Islet precursor cell (in vitro differentiated cells): ENCODE results near the gene NUDT8.
"Not testable (repeated sequence)": the region's sequence is repeated elsewhere in the genome, so short reads cannot be mapped to it uniquely, and the experiment has no call there.

ENCODE experiments used
- DNase-seq: peaks from one replicate; pipeline ENCODE4 v3.0.0-alpha.2; 2018

NUDT8 gene

DNA sequence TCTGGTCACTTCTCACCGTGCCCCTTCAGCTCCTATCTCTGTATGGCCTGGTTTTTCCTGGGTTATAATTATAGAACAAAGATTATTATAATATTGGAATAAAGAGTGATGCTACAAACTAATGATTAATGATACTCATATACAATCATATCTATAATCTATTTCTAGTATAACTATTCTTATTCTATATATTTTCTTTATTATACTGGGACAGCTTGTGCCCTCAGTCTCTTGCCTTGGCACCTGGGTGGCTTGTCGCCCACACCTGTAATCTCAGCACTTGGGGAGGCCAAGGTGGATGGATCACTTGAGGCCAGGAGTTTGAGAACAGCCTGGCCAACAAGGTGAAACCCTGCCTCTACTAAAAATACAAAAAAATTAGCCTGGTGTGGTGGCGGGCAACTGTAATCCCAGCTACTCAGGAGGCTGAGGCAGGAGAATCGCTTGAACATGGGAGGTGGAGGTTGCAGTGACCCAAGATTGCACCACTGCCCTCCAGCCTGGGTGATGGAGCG lies 30.0 kb upstream of the NUDT8 start:
- not testable (repeated sequence) for DNase-seq

DNA sequence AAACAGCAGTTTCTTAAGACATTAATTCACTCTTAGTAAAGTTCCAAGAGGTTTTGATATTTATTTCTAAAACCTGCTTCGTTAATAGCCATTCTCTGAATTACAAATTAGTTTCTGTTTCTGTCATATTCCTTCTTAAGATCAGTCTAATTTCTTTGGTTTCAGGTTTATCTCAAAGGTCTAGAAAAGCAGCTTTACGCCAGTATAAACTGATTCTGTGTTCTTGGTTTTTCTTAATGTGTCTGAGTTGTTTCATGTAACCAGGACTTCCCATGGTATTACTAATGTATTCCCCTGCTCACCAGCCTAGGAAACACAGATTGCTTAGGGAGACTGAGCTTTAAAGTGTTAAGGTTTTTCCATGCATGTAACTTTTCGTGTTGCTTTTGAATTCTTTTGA lies 27.6 kb upstream of the NUDT8 start:
- no peak for DNase-seq

DNA sequence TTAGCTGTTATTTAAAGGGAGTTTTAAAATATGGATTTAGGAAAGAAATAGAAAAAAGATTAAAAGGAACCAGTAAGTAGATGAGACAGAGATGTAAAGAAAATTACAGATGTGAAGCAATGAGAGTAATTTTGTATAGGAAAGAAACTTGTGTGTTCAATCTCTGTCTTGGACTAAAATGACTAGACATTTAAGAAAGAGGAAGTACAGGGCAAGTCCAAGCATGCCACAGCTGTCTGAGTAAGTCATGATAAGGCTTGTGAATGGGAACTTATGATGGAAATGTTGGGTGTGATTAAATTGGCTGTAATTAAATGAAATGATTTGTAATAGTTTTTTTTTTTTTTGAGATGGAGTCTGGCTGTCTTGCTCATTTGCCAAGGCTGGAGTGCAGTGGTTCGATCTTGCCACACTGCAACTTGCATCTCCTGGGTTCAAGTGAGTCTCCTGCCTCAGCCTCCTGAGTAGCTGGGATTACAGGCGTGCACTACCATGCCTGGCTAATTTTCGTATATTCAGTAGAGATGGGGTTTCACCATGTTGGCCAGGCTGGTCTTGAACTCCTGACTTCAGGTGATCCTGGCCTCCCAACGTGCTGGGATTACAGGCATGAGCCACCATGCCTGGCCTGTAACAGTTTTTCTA lies 26.7 kb upstream of the NUDT8 start:
- no peak for DNase-seq

DNA sequence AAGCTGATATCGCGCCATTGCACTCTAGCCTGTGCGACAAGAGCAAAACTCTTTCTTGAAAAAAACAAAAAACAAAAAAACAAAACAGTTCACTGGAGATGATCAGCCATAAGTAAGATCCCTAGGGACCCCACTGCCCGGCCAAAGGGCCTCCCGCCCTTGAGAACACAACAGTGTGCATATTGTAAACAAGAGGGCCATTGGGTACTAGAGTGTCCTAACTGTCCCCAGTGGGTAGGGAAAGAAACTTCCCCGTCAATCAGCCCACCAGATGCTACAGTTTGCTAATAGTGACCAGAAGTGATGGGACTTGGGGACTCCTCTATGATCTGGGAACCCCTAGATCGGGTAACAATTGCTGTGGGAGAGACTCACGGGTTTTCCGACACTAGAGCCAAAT lies 24.5 kb upstream of the NUDT8 start:
- peak; percentile 29 for DNase-seq

DNA sequence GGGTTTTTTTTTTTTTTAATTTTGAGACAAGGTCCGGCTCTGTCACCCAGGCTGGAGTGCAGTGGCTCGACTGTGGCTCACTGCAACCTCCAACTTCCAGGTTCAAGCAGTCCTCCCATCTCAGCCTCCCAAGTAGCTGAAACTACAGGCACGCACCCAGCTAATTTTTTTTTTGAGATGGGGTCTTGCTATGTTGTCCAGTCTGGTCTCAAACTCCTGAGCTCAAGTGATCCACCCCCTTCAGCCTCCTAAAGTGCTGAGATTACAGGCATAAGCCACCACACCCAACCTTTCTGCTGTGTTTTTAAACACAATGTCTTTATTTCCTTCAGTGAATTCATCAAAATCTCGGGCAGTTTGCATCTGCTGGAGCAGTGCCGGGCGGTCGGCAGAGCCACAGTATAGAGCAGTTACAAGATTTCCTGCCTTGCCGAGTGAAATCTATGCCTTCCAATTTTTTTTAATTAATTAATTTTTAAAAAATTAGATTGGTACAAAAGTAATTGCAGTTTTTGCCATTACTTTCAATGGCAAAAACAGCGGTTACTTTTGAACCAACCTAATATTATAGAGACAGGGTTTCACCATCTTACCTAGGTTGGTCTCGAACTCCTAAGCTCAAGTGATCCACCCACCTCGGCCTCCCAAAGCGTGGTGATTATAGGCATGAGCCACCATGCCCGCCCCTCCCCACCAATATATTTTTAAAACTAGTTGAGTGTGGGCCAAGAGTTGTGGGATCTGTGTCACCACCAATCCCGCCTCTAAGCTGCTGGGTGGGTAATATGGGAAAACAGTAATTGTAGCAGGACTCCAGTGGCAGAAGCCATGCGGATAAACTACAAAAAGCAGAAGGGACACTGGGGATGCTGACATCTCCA lies 23.5 kb upstream of the NUDT8 start:
- peak; percentile 28 for DNase-seq

DNA sequence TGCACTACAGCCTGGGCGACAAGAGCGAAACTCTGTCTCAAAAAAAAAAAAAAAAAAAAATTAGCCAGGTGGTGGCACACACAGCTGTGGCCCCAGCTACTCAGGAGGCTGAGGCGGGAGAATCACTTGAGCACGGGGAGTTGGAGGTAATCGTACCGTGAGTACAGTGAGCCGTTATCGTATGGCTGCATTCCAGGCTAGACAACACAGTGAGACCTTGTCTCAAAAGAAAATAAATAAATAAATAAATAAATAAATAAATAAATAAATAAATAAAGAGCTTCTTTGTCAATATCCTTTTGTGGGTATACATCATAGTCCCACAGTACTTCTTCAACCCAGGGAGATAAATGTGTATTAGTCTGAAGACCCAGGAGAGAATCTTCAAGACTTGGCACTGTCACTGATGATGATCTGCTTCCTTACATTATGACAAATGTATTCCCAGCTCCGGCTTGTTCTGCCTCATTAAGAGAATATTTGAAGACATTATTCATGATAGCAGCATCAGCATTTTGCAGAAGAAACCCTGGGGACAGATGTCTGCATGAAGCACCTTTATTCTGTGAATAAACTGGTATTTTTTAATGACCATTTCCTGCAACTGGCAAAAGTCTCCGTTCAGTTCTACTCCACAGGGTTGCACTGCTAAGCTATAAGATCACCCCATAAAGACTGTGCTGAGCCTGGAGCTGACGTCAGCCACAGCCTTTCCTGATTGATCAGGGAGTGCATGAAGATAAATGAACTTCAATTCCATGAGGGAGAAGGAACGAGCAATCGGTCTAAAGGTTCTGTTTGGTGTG lies 22.4 kb upstream of the NUDT8 start:
- peak; percentile 51 for DNase-seq

DNA sequence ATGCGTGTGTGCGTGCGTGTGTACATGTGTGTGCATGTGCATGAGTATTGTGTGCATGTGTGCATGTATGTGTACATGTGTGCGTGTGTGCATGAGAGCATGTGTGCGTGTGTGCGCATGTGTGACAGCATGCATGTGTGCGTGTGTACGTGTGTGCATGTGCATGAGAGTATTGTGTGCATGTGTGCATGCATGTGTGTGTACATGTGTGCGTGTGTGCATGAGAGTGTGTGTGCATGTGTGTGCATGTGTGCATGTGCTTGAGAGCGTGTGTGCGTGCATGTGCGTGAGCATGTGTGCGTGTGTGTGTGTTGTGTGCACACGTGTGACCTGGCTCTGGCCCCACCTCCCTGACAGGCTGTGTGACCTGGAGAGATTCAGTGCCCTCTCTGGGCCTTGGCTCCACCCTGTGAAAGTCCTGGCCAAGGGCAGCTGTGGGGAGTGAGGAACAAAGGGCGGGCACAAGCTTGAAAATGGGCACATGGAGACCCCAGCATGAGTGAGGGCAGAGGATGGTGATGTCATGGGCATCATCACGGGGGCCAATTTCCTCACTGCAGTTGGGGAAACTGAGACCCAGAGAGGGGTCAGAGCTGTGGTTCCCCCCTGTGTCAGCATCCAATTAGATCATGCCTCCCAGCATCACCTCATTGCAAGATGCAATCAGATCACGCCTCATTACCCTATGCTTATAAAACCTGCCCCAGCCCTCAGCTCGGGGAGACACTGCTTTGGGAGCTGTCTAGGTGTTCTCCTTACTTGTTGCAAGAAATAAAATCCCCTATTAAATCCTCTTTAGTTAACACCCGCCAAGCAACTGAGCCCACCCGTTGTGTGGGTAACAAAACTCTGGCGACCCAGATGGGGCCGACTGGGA lies 20.1 kb upstream of the NUDT8 start:
- DNase-seq, result peak; percentile 35

DNA sequence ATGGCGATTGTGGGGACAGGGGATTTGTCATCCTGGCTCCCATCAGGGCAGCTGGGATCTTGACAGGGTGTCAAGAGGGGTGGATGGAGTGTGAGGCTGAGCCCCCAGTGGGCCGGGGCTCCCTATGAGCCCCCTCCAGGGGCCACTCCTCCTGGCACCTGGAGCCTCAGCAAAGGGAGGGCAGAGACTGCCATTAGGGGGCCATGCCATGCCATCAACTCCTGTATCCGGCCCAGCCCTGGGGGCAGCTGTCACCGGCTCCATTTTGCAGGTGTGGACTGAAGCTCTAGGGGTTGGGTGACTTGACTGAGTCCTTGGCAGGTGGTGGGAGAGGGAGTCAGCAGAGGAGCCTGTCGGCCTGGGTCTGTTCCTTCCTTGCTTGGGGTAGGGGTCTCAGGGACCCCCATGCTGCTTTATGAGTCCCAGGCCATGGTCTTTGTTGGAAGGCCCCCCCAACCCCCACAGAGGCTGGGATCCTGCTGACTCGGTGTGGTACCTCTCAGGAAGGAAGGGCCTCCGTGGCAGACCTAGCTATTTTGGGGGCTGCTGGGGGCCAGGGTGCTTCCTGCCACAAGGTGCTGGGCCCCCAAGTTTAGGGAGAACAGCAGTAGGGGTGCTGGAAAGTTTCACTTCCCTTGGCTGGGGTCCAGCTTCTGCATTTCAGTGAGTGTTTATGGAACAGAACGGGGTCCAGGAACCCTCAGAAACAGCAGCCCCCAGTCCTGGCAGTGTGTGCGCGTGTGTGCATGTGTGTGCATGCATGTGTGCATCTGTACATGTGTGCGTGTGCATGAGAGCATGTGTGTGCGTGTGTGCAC lies 19.3 kb upstream of the NUDT8 start:
- peak; percentile 37 for DNase-seq

DNA sequence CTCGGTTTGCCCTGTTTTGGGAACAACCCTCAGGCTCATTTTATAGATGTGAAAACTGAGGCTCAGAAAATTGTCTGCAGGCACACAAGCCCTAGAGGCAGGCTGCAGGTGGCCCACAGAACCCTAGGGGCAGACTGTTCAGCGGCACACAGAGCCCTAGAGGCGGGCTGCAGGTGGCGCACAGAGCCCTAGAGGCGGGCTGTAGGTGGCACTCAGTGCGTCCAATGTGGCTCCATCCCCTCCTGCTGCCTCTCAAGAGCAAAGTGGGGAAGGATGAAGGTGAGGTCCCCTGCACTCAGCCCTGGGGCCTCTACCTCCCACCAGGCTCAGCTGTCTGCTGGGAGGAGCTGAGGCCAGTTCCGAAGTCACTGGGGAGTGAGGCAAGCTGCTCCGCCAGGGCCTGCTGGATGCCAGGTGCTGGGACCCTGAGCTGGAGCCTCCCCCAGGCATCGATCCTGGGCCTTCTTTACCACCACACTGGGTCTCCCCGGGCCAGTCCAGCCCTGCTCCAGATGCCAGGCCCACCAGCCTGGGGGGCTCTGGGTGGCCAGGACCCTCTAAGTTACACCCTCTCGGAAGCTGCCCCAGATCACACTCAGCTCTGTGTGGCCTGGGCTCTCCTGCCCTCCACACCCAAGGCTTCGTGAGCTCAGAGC lies 18.5 kb upstream of the NUDT8 start:
- DNase-seq, result peak; percentile 60

DNA sequence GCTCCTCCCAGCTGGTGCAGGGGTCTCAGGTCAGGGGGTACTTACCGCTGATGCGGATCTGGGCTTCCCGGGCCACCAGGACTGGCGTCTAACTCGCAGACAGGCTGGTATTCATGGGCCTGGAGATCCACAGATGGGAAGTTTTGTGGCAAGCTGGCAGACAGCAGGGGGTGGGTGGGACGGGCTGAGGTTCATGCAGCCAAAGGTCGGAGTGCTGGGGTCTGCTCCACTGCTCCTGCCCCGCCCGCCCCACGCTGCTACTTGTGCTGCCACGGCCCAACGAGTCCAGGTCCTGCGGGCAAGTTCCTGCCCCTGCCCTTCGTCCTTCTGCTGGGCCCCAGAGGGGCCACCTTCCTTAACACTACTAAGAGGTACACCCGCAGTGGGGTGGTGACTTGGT lies 17.7 kb upstream of the NUDT8 start:
- DNase-seq, result peak; percentile 44

DNA sequence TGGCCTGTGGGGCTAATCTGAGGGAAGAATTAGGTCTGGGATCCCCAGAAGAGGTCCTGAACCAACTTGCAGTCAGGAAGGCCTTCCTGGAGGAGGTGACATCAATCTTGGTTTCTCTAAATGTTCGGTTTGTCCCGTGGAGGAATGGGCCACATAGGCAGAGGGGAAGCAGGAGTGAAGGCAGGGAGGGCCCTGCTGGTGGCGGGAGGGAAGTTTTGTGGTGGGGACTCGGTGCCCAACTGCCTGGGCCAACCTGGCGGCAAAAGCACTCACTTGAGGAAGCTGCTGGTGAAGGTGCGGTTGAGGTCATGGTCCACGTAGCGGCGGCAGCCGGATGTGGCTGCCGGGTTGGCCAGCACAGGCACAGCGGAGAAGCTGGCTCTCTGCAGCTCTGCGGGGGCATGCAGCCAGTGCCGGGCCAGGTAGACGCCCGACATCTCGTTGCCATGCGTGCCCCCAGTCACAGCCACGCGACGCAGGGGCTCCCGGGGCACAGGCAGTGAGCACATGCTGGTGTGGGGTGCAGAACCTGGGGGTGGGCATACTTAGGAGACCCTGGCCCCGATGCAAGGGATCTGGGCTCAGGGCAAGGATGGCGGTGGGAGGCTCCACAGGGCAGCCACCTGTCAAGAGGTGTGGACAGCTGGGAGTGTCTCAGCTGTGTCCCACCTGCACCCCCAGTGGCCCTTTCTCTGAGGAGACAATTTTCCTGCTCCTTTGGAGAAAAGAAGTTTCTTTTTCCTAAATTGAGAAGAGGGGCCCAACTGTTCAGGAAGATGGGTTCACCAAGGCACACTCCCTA lies 17.0 kb upstream of the NUDT8 start:
- no peak for DNase-seq

DNA sequence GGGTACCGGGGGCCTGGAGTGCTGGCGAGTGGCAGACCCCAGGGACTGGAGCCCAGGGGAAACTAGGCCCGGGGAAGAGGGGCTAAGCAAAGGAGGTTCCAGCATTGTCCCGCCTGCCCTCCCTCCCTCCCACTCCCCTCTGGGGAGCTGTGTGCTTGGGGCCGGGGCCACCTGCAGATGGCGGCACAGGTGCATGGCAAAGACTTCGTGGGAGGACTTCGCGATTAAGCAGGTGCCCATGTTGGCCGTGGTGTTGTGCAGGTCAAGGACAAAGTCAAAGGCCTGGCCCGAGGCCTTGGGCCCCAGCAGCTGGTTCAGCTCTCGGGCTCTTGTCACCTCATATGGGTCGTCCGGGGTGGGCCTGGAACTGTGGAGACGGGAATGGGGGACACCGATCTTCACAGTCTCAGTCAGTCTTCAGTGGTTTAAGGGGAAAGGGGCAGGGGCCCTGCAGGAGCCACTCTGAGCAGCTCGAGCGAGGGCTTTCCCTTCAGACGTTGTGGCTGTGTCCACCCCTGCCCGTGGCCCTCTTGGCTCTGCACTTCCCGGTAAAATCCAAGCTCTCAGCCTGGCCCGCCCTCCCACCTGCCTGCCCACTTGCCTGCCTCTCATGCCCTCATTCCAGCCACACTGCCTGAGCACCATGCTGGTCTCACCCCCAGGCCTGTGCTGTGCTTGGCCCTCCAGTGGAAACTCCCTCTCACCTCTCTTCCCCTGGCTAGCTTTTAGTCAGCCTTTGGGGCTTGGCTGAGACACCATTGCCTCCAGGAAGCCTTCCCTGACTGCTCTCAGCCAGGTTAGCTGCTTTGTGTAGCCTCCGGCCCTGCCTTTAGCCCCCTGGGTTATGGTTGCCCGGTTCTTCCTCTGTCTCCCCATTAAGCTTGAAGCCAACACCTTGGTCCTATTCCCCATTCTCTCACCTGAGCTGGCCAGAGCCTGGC lies 16.1 kb upstream of the NUDT8 start:
- peak; percentile 58 for DNase-seq

DNA sequence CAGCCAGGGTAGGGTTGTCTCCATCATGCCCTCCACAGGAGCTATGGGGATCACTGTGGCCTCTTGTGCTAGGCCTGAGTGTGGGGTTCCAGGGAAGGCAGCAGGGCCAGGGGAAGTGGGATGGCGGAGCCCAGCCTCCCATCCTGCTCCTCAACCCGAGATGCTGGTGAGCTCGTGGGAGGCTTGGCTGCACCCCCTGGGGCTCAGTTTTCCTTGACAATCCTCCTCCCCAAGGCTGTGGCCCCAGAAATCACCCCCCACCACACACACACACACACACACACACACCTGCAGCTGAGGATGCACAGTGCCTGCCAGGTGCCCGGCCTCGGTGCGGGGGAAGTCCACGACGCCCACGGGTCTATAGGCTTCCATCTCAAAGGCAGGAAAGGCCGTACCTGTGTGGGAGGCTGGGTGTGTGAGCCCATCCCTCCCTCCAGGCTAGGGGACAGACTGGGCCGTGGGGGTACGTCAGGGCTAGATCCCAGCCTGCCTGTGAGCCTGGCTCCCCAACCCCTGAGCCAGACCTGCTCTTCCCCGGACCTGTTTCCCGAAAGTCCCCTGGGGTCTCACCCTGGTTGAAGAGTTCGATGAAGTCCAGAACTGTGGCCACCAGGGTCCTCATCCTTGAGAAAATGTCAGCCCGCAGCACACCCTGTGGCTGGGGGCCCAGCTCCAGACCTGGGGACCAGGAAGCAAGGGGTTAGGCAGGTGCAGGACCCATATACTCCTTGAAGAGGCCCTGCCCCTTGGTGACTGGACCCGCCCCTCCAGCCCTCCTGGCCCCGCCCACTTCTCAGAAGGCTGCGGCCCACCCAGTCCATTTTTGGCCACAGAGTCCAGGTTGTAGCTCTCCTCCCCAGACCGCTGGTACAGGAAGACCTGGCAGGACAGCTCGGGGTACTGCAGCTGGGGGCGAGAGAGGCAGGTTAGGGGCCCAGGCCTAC lies 15.0 kb upstream of the NUDT8 start:
- no peak for DNase-seq

DNA sequence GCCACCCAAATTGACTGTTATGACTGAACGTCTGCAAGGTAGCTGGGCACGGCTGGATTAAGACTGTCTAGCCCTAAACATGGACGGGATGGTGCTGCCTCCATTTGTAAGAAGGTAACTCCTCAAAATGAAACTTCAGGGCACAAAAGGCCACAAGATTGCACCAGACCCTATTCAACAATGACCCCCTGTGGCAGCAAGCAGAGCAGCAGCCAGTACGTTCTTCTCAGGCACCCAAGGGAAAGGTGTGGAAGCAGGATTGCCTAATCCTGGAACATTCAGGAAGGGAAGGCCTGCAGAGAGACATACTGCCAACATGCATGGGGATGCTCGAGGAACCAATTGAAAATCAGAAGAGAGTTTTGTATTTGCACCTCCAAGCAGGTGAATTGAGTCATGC lies 14.3 kb upstream of the NUDT8 start:
- peak; percentile 53 for DNase-seq

DNA sequence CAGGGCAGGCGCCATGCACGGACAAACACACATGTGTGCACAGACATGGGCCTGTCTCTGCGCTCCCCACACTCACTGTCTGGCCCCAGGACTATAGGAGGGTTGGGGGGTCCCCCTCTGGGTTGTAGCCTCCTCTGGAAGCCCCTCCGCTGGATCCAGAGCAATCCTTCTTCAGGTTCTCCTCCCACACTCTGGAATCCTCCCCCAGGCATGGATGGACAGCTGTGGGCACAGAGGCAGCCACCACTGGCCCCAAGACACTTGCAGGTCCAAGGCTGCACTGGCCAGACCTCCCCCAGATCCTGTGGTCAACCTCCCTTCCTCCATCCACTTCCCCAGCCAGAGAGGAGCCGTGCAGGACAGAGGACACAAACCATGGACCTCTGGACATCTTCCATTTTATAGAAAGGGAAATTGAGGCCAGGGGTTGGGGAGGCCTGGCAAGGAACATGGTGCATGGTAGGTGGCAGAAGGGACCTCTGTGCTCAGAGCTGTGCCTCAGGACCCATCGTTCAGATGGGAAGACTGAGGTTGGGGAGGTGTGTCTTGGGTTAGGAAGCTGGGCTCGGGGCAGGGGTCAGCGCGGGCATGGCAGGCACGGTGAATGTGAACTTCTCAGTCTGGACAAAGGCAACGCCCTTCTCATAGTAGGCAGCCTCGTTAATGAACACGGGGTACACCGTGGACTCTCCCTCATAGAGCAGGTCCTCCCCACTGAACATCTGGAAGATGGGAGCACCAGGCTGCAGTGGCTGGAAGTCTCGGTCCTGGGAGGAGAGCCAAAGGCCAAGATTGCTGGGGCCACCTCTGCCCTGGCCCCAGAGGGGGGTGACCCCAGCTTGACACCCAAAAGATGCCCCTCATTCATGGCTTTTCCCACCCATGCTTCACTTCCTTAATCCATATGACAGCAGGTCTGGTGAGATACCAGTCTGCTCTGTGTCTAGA lies 12.7 kb upstream of the NUDT8 start:
- DNase-seq, result peak; percentile 36
